ENCODE data around the gene CNGB1. TPM values are rescaled to one million over a fixed set of nuclear protein-coding genes. Genes with fewer than 3 reads are reported as not detected.

CNGB1 gene
- total RNA-seq, 2 donors from 2014 or later, result 0.05 to 0.69 TPM

- no peaks in the 10 kb centered on the region for H3K27me3 ChIP-seq
- no peaks in the 10 kb centered on the region for H3K4me1 ChIP-seq
- H3K4me3 ChIP-seq, result no peak overlapping the region
- no peaks in the 10 kb centered on the region for H3K36me3 ChIP-seq
- H3K27ac ChIP-seq, result no peak overlapping the region
- no peak for DNase-seq
- H3K9me3 ChIP-seq, result no peaks in the 10 kb centered on the region
- no peak overlapping the region for H3K9ac ChIP-seq (ENCODE audit: low read depth in 2 of 2, low read length in 2 of 2)
- intact Hi-C loops (cut with DNase I), result no loop called here
- TF ChIP-seq CTCF (IDR thresholded peaks at IDR 0.05), result no peak
These were observed 45.6 kb downstream of the CNGB1 start for GRCh38 chr16:57925310-57925709.

GRCh38 chr16:57924514-57924913 lies 46.4 kb downstream of the CNGB1 start:
- H3K4me3 ChIP-seq, result no peak overlapping the region
- DNase-seq, result no peak
- no peaks in the 10 kb centered on the region for H3K36me3 ChIP-seq
- H3K4me1 ChIP-seq, result no peaks in the 10 kb centered on the region
- TF ChIP-seq CTCF (IDR thresholded peaks at IDR 0.05), result no peak
- no peak overlapping the region for H3K27ac ChIP-seq
- intact Hi-C loops (cut with DNase I), result no loop called here
- no peaks in the 10 kb centered on the region for H3K27me3 ChIP-seq
- no peaks in the 10 kb centered on the region for H3K9me3 ChIP-seq
- H3K9ac ChIP-seq (ENCODE audit: low read depth in 2 of 2, low read length in 2 of 2), result no peak overlapping the region

- Histone ChIP-seq H3K9ac (ENCODE audit: low read depth in 2 of 2, low read length in 2 of 2) (no peak overlapping the region), H3K27me3 (no peaks in the 10 kb centered on the region), H3K36me3 (no peaks in the 10 kb centered on the region), H3K4me1 (no peaks in the 10 kb centered on the region), H3K9me3 (no peaks in the 10 kb centered on the region), H3K4me3 (no peak overlapping the region), H3K27ac (no peak overlapping the region)
- DNase-seq, result no peak
- no peak for TF ChIP-seq CTCF (IDR thresholded peaks at IDR 0.05)
- intact Hi-C loops (cut with DNase I), result no loop called here
These were observed 47.1 kb downstream of the CNGB1 start for GRCh38 chr16:57923841-57924240.

- no peak for TF ChIP-seq CTCF (IDR thresholded peaks at IDR 0.05)
- Histone ChIP-seq H3K9me3 (no peaks in the 10 kb centered on the region), H3K9ac (ENCODE audit: low read depth in 2 of 2, low read length in 2 of 2) (no peak overlapping the region), H3K4me3 (no peak overlapping the region), H3K27ac (no peak overlapping the region), H3K4me1 (no peaks in the 10 kb centered on the region), H3K36me3 (no peaks in the 10 kb centered on the region), H3K27me3 (no peaks in the 10 kb centered on the region)
- DNase-seq, result no peak
- intact Hi-C loops (cut with DNase I), result no loop called here
These were observed 47.5 kb downstream of the CNGB1 start for GRCh38 chr16:57923418-57923817.

GRCh38 chr16:57920880-57921229 lies 50.1 kb downstream of the CNGB1 start:
- Histone ChIP-seq H3K36me3 (no peaks in the 10 kb centered on the region), H3K4me3 (no peak overlapping the region), H3K9ac (ENCODE audit: low read depth in 2 of 2, low read length in 2 of 2) (no peak overlapping the region), H3K9me3 (no peaks in the 10 kb centered on the region), H3K4me1 (no peaks in the 10 kb centered on the region), H3K27ac (no peak overlapping the region), H3K27me3 (no peaks in the 10 kb centered on the region)
- no peak for DNase-seq
- TF ChIP-seq CTCF (IDR thresholded peaks at IDR 0.05), result no peak
- intact Hi-C loops (cut with DNase I), result no loop called here
